Fibroblast of mammary gland (primary cell): ENCODE data around the gene AFF2.

Experiments
- DNase-seq: peaks from one replicate; pipeline ENCODE4 v3.0.0-alpha.2; 2010; ENCODE audit warnings: low read depth
- H3K4me3 ChIP-seq: 2 replicates; pipeline ENCODE4 v1.5.1; 2011; ENCODE audit warnings: low read depth, mild to moderate bottlenecking, low read length, moderate library complexity; ENCODE audit not compliant: control insufficient read depth
- TF ChIP-seq, protein P1 (sequence below): conservative IDR thresholded peaks from 2 replicates; pipeline ENCODE4 v1.5.1; 2011; ENCODE audit warnings: low read depth, low read length, inconsistent platforms; ENCODE audit not compliant: control insufficient read depth, insufficient read depth

Gene AFF2

DNA sequence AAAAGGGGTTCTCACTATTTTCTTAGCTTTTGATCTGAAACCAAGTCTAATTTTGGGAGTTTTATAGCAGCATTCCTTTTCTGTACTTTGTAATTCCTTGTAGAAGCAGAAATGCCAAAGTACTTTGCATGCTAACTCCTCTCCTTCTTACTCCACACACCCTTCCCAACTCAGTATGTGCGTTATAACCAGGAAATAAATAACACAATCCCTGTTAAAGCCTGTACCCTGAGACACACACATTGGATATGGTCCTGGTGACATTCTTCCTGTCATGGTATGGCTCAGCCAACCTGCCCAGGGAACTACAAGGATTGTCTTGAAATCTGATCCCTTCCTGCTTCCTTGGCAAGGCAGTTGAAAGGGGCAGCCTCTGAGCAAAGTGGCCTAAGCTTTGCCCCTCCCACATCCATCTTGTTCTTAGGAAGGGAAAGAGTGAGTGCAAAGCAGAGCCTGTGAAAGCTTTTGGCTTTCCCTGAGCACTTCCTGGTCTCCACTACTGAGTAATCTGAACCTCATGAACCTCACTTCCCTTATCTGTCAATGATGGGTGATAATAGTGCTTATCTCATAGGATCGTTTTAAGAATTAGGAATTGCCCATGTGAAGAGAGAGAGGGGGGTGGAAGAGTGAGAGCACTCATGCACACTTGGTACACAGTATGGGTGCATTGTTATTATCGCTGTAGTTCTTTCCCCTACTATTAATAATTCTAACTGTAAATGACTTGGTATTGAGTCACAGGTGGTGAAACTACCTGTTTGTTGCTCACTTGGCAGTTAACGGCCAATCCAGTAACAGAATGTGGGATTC lies 109.3 kb downstream of the AFF2 start:
- DNase-seq, result no peak
- TF ChIP-seq, protein P1, sequence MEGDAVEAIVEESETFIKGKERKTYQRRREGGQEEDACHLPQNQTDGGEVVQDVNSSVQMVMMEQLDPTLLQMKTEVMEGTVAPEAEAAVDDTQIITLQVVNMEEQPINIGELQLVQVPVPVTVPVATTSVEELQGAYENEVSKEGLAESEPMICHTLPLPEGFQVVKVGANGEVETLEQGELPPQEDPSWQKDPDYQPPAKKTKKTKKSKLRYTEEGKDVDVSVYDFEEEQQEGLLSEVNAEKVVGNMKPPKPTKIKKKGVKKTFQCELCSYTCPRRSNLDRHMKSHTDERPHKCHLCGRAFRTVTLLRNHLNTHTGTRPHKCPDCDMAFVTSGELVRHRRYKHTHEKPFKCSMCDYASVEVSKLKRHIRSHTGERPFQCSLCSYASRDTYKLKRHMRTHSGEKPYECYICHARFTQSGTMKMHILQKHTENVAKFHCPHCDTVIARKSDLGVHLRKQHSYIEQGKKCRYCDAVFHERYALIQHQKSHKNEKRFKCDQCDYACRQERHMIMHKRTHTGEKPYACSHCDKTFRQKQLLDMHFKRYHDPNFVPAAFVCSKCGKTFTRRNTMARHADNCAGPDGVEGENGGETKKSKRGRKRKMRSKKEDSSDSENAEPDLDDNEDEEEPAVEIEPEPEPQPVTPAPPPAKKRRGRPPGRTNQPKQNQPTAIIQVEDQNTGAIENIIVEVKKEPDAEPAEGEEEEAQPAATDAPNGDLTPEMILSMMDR, result no peak
- H3K4me3 ChIP-seq, result no peak overlapping the region

DNA sequence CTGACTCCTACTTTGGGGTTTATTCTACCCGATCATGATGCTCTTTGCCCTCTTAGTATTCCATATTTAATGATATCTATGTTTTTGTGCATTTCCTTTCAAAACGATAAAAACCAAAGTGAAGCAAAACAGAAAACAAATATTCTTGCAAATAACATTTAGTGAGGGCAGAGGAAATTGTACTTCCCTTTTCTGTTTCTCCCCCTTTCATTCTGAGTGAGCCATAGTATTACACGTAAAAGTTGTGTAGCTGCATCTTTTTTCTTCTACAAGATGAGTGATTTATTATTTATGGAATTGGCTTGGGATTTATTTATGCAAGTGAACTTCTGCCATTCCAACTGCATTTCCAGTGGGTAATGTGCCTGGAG lies 109.9 kb downstream of the AFF2 start:
- TF ChIP-seq, protein P1, result no peak
- no peak overlapping the region for H3K4me3 ChIP-seq
- DNase-seq, result no peak

DNA sequence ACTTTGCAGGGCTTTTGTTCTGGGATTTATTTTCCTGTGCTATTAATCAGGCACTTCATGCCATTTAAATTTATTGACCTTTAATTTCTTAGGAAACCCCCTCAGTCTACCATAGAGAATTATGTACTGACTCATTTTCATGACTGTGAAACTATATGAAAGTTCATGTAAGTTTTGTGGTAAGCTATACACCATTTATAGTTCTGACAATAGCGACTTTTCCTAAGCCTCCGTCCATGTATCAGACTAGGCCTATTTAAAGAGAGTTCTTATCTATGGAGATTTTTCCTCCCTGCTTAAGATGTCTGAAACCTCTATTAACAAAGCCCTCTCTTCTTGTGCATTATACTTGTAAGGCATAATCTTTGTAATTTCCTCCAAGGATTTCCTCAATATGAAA lies 111.6 kb downstream of the AFF2 start:
- no peak overlapping the region for H3K4me3 ChIP-seq
- TF ChIP-seq, protein P1, result no peak
- DNase-seq, result no peak

DNA sequence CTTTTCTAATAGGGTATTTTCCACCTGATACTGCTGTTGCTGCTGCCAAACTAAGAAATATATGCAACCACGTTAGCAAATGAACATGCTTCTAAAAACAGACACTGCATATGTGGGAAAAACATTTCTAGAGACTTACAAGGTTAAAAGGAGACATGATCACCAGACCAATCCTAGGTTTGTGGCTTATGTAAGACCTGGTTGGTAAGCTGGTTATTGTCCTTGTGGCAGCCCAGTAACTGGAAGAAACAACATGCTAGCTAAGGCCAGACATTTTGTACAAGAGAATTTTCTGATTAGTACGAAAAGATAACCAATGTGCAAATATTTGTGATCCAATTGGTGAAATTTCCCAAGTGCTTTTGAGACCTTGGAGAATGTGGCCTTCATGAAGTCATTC lies 112.0 kb downstream of the AFF2 start:
- no peak for DNase-seq
- no peak overlapping the region for H3K4me3 ChIP-seq
- TF ChIP-seq, protein P1, result no peak

DNA sequence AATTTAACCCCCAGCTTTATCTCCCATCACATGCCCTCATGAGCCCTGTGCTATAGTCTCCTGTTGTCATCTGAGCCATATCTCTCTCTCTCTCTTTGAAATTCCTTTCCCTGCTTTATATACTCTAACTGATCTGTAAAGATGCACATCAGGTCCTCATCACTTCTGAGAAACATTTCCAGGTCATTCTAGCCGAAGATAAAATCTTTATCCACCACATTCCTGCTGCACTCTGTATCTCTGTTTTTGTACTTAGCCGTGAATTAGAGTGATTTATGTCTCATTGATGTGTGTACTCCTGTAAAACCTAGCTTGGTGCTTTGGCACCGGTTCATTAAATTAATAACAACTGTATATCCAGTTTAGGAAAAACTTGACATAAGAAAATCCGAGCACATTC lies 113.2 kb downstream of the AFF2 start:
- no peak for DNase-seq
- no peak overlapping the region for H3K4me3 ChIP-seq
- TF ChIP-seq, protein P1, result no peak

DNA sequence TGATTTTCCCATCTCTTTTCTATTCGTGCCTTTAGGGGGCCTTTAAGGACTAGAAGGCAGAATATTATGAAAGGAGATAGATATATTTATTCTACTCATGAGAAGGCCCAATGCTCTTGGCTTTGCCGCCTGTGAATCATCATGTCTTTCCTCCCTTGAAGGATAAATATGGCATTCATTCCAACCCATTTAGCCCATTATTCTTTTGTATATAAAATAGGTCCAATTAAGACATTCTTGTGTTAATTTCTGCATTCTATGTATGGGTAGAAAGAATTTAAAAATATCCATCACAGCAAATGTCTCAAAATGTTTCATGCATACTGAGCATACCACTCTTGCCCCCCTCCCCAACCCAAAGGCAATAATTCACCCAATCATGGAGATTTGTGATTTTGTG lies 115.1 kb downstream of the AFF2 start:
- DNase-seq, result no peak
- H3K4me3 ChIP-seq, result no peak overlapping the region
- TF ChIP-seq, protein P1, result no peak
